Keratinocyte (primary cell): Measurements from ENCODE around the gene FOXK1. TPM values are rescaled to one million over a fixed set of nuclear protein-coding genes. Genes with fewer than 3 reads are reported as not detected.

ENCODE experiments used
- DNase-seq: peaks from one replicate; pipeline ENCODE4 v3.0.0-alpha.2; 2011; ENCODE audit warnings: low read depth, missing footprints, low spot score
- FAIRE-seq: peaks from 2 replicates; lab custom pipeline; 2011; peaks lifted over from hg19 to GRCh38; lab: Jason Lieb, UNC
- H2AFZ ChIP-seq: 2 replicates; pipeline ENCODE4 v1.6.0; 2012; ENCODE audit warnings: low read length, control low read depth, inconsistent platforms; ENCODE audit not compliant: control insufficient read depth
- H3K27ac ChIP-seq: 2 replicates; pipeline ENCODE4 v1.5.1; 2011; ENCODE audit warnings: low read length; ENCODE audit not compliant: control insufficient read depth, insufficient read depth
- H3K27me3 ChIP-seq: 3 replicates; pipeline ENCODE4 v1.6.0; 2011; ENCODE audit warnings: low read length; ENCODE audit not compliant: control insufficient read depth, insufficient read depth; ENCODE audit errors: extremely low read depth
- H3K36me3 ChIP-seq, 2 experiments: 2 replicates in 1 of 2; 3 replicates in 1 of 2; pipeline ENCODE4 v1.5.1; 2011; ENCODE audit warnings: low read length in 2 of 2, mild to moderate bottlenecking in 1 of 2; ENCODE audit not compliant: control insufficient read depth in 2 of 2, insufficient read depth in 2 of 2; ENCODE audit errors: extremely low read depth in 1 of 2
- H3K4me1 ChIP-seq: 3 replicates; pipeline ENCODE4 v1.5.1; 2011; ENCODE audit warnings: low read length; ENCODE audit not compliant: control insufficient read depth, insufficient read depth; ENCODE audit errors: extremely low read depth
- H3K4me2 ChIP-seq: 3 replicates; pipeline ENCODE4 v1.6.0; 2011; ENCODE audit warnings: low read depth, low read length; ENCODE audit not compliant: control insufficient read depth, insufficient read depth; ENCODE audit errors: extremely low read depth
- H3K4me3 ChIP-seq, 3 experiments: fragments of 200-600 bp in 1 of 3; sonication (generic) in 1 of 3; 2 replicates in 2 of 3; 3 replicates in 1 of 3; pipeline ENCODE4 v1.5.1; 2011 to 2016; ENCODE audit warnings: low read length in 3 of 3, mild to moderate bottlenecking in 3 of 3, control low read depth in 2 of 3, inconsistent platforms in 1 of 3, low read depth in 1 of 3, mixed read lengths in 1 of 3, mixed run types in 1 of 3, moderate library complexity in 1 of 3; ENCODE audit not compliant: control insufficient read depth in 2 of 3, insufficient read depth in 2 of 3; ENCODE audit errors: extremely low read depth in 1 of 3
- H3K79me2 ChIP-seq: 2 replicates; pipeline ENCODE4 v1.6.0; 2012; ENCODE audit warnings: low read length; ENCODE audit not compliant: control insufficient read depth, insufficient read depth
- H3K9ac ChIP-seq: 3 replicates; pipeline ENCODE4 v1.6.0; 2011; ENCODE audit warnings: low read length; ENCODE audit not compliant: control insufficient read depth, insufficient read depth; ENCODE audit errors: extremely low read depth
- H3K9me1 ChIP-seq: 3 replicates; pipeline ENCODE4 v1.6.0; 2011; ENCODE audit warnings: low read length; ENCODE audit not compliant: control insufficient read depth, insufficient read depth; ENCODE audit errors: extremely low read depth
- H3K9me3 ChIP-seq: 2 replicates; pipeline ENCODE4 v1.5.1; 2012; ENCODE audit warnings: low read depth, low read length; ENCODE audit not compliant: control insufficient read depth
- H4K20me1 ChIP-seq: 3 replicates; pipeline ENCODE4 v1.6.0; 2011; ENCODE audit warnings: low read length; ENCODE audit not compliant: control insufficient read depth, insufficient read depth; ENCODE audit errors: extremely low read depth
- EZH2 ChIP-seq: IDR thresholded peaks from one replicate; pipeline ENCODE4 v1.6.1; 2012; ENCODE audit warnings: inconsistent platforms, mild to moderate bottlenecking, low read length, moderate library complexity
- dilution Hi-C: fragments of 300-500 bp; cut with MboI; formaldehyde crosslinking; loops from one replicate; pipeline ENCODE4 v1.7.0; 2020; ENCODE audit warnings: low sequenced_read_pairs; ENCODE audit not compliant: extremely low pct_ligation_motif_present
- polyA plus RNA-seq, 5 experiments: library from polyadenylated mRNA; depleted of rRNA in 3 of 5; stranded (reverse) in 3 of 5; stranded (forward) in 1 of 5; unstranded in 1 of 5; fragments of >200 nt; gene quantifications; 1 replicate in 1 of 5; 2 replicates in 3 of 5; 3 replicates in 1 of 5; pipeline versions ENCODE4 v1.2.1 to v1.2.3, GENCODE V29; 2011 to 2012; ENCODE audit warnings: missing spikeins in 2 of 5, low read depth in 1 of 5, low replicate concordance in 1 of 5
- TF ChIP-seq, protein P1 (sequence below), 3 experiments: IDR thresholded peaks in 1 of 3; conservative IDR thresholded peaks in 1 of 3; optimal IDR thresholded peaks in 1 of 3; 2 replicates in 2 of 3; 3 replicates in 1 of 3; pipeline versions ENCODE3 to v1.5.1; 2011; ENCODE audit warnings: low read length in 3 of 3, mild to moderate bottlenecking in 3 of 3, moderate library complexity in 2 of 3, control low read depth in 1 of 3, inconsistent platforms in 1 of 3; ENCODE audit not compliant: insufficient read depth in 2 of 3; ENCODE audit errors: extremely low read depth in 1 of 3

The FOXK1 gene
- polyA plus RNA-seq, 1 donor (not counting 4 experiments of a cell fraction or from before 2014, with no cell fraction given), result 4.4 TPM

DNA sequence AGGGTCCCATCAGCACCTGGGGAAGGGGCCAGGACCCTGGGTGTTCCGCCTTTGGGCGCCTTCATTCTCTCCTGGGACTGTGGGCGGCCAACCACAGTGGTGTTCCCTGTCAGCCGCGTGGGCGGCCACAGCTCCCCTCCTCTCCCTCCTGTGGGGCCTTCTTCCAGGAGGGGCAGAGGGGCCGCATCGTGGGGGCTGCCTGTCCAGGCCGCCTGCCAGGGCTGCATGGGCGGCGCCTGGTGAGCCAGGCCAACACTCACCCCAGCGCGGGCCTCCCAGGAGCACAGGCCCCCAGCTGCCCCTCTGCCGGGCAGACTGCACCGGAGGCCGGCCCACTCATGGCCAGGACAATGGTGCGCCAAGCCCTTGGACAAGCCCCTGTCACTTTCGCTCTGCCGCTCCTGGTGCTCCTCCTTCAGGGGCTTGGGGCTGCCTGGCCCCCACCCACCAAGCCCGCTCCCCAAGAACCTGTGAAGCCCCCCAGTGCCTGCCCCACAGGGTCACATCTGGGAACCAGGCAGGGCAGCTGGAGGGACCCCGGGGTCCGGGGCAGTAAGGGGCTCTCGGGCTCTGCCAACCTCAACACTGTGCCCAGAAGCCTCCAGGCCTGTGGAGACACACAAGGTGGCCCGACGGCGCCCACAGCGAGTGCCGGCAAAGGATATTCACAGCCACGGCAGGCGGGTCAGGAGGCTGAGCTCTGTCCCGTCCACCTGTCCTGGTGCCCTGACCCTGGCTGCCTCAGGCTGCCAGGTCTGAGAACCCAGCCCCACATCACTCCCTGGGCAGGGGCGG is 136.1 kb downstream of the FOXK1 start:
- Histone ChIP-seq H3K9me1 (no peaks in the 10 kb centered on the region), H3K27me3 (peaks cover 11% of the 10 kb centered on the region), H3K27ac (no peak overlapping the region), H3K9me3 (no peaks in the 10 kb centered on the region), H3K79me2 (no peaks in the 10 kb centered on the region), H3K4me1 (no peaks in the 10 kb centered on the region), H3K4me3 (no peak overlapping the region), H3K4me2 (no peak overlapping the region), H3K36me3 (no peaks in the 10 kb centered on the region), H2AFZ (no peak overlapping the region), H4K20me1 (no peaks in the 10 kb centered on the region), H3K9ac (no peak overlapping the region)
- TF ChIP-seq, protein P1, sequence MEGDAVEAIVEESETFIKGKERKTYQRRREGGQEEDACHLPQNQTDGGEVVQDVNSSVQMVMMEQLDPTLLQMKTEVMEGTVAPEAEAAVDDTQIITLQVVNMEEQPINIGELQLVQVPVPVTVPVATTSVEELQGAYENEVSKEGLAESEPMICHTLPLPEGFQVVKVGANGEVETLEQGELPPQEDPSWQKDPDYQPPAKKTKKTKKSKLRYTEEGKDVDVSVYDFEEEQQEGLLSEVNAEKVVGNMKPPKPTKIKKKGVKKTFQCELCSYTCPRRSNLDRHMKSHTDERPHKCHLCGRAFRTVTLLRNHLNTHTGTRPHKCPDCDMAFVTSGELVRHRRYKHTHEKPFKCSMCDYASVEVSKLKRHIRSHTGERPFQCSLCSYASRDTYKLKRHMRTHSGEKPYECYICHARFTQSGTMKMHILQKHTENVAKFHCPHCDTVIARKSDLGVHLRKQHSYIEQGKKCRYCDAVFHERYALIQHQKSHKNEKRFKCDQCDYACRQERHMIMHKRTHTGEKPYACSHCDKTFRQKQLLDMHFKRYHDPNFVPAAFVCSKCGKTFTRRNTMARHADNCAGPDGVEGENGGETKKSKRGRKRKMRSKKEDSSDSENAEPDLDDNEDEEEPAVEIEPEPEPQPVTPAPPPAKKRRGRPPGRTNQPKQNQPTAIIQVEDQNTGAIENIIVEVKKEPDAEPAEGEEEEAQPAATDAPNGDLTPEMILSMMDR (optimal IDR thresholded peaks at IDR 0.05 in 1 of 3, IDR thresholded peaks at IDR 0.05 in 1 of 3, conservative IDR thresholded peaks at IDR 0.05 in 1 of 3; ENCODE audit: extremely low read depth in 1 of 3, insufficient read depth in 2 of 3, low read length in 3 of 3), result no peak
- no peak for TF ChIP-seq EZH2
- dilution Hi-C loops, result no loop called here
- FAIRE-seq, result no peak
- no peak for DNase-seq

DNA sequence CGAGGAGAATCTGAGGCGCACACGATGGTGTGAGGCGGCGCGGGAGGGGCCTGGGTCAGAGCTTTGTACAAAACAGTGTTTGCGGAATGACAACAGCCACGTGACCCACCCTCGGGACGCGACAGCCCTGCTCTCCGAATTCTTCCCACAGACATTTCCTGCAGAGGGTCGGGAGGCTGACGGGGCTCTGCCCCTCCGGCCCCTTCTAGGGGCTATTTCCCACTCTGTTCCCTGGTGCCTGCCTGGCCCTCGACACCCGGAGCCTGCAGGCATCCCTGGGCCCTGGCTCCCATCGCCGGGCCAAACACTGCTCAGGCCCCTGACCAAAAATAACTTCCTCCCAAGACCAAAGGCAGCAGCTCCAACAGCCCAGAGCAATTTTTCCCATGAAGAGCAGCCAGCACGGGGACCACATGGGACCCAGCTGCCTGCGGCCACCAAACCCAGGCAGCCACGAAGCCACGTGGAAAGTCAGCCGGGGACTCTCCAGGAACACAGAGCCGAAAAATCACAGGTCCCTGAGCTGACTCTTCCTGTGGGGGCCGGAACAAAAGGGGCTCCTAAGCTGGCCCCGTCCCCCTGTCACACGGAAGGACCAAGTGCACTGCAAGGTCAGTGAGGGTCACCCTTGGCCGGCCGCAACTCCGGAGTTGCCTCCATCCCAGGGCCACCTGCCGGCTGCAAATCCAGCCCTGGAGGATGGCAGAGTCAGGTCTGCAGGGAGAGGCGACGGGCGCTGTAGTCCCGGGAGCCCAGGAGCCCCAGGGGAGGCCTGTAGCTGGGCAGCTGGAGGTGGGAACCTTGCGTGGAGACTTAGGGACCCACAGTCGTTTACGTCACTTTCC is 137.7 kb downstream of the FOXK1 start:
- dilution Hi-C loops, result no loop called here
- H3K4me1 ChIP-seq, result no peaks in the 10 kb centered on the region
- H3K4me2 ChIP-seq, result no peak overlapping the region
- DNase-seq (no peak), FAIRE-seq (no peak)
- TF ChIP-seq, protein P1 (optimal IDR thresholded peaks at IDR 0.05 in 1 of 3, IDR thresholded peaks at IDR 0.05 in 1 of 3, conservative IDR thresholded peaks at IDR 0.05 in 1 of 3; ENCODE audit: extremely low read depth in 1 of 3, insufficient read depth in 2 of 3, low read length in 3 of 3), result no peak
- TF ChIP-seq EZH2, result no peak
- no peaks in the 10 kb centered on the region for H3K36me3 ChIP-seq
- H3K27ac ChIP-seq, result no peak overlapping the region
- no peak overlapping the region for H3K9ac ChIP-seq
- peaks cover 7% of the 10 kb centered on the region for H3K27me3 ChIP-seq
- no peak overlapping the region for H2AFZ ChIP-seq
- H3K9me1 ChIP-seq, result no peaks in the 10 kb centered on the region
- no peaks in the 10 kb centered on the region for H3K79me2 ChIP-seq
- no peak overlapping the region for H3K4me3 ChIP-seq
- H3K9me3 ChIP-seq, result no peaks in the 10 kb centered on the region
- H4K20me1 ChIP-seq, result no peaks in the 10 kb centered on the region
